Muscle of leg (tissue), 11 donors: ENCODE measurements around the gene DLG2. TPM values are rescaled to one million over a fixed set of nuclear protein-coding genes. Genes with fewer than 3 reads are reported as not detected.

ENCODE experiments used
- DNase-seq: peaks from one replicate; pipeline ENCODE4 v3.0.0; 2013
- H3K27ac ChIP-seq: one replicate; pipeline ENCODE4 v1.5.1; 2013; ENCODE audit warnings: mild to moderate bottlenecking, low read length, control low read depth
- H3K27me3 ChIP-seq: one replicate; pipeline ENCODE4 v1.6.1; 2013; ENCODE audit warnings: low read length; ENCODE audit not compliant: control insufficient read depth, insufficient read depth
- H3K36me3 ChIP-seq: one replicate; pipeline ENCODE4 v1.6.1; 2013; ENCODE audit warnings: low read length; ENCODE audit not compliant: control insufficient read depth, insufficient read depth
- H3K4me1 ChIP-seq: one replicate; pipeline ENCODE4 v1.6.1; 2013; ENCODE audit warnings: low read length; ENCODE audit not compliant: control insufficient read depth, insufficient read depth
- H3K4me3 ChIP-seq: one replicate; pipeline ENCODE4 v1.5.1; 2013; ENCODE audit warnings: low read length, control low read depth
- H3K9me3 ChIP-seq: replicated peaks from 2 replicates; pipeline ENCODE4 v1.6.1; 2013; ENCODE audit warnings: low read depth, low read length; ENCODE audit not compliant: control insufficient read depth
- WGBS: methylation state at CpG from one replicate; pipeline ENCODE4 v1.1.5; 2013; ENCODE audit warnings: missing lambda C conversion rate; ENCODE audit not compliant: insufficient coverage; 5-methylcytosine and 5-hydroxymethylcytosine counted together
- polyA plus RNA-seq, 8 donors: library from polyadenylated mRNA; unstranded; fragments of 120-200 nt; gene quantifications; one replicate each; pipeline versions ENCODE4 v1.2.1 to v1.2.3, GENCODE V29; 2013; ENCODE audit warnings: inconsistent platforms in 1 of 8, low replicate concordance in 1 of 8; ENCODE audit not compliant: insufficient read length in 8 of 8, insufficient read depth in 1 of 8
- total RNA-seq: library from RNA; stranded (reverse); fragments of 120-200 nt; gene quantifications from one replicate; pipeline ENCODE4 v1.2.4, GENCODE V29; 2013

The DLG2 gene
- total and polyA plus RNA-seq, 9 donors: 6.4 to 19.3 (median 11.0) TPM

GRCh38 chr11:85088286-85088685 lies 538.9 kb downstream of the DLG2 start:
- Histone ChIP-seq H3K9me3 (no peaks in the 10 kb centered on the region), H3K36me3 (no peaks in the 10 kb centered on the region), H3K27ac (no peak overlapping the region), H3K4me3 (no peak overlapping the region), H3K27me3 (no peaks in the 10 kb centered on the region), H3K4me1 (no peaks in the 10 kb centered on the region)
- no peak for DNase-seq
- no CpG with 5 or more reads among the region's 3 CpGs for WGBS

DNA sequence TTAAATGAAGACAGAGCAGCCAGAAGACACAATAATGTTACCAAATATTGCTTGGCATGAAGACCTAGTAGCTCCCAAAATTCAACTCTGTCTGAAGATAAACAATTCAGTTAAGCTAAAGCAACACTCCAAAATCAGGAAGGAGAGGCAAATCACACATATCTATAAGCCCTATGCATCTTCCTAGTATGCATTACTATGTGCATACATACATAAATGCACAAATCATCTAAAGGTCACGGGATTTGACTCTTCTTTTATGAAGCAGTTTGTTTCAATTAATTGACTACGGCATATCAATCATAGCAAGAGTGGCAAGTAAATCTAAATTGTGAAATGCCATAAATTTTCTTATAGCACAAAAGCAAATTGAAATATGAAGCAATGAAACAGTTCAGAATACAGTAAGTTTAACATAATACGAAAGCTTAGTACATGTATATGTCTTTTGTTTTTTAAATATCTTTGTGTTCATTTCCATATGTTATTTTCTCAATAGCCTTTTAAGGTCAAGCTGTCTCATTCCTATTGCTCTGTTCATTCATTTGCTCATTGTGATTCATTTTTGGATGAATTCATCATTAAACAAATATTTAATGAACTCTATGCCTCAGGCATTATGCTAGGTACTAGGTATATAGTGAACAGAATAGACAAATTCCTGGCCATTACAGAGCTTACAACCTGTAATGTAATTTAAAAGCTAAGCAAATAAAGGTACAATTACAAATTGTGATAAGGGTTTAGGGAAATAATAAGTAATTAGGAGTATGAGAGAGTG lies 540.5 kb downstream of the DLG2 start:
- no peaks in the 10 kb centered on the region for H3K36me3 ChIP-seq
- no peak for DNase-seq
- WGBS: no CpG with 5 or more reads among the region's 3 CpGs
- H3K9me3 ChIP-seq: no peaks in the 10 kb centered on the region
- H3K27me3 ChIP-seq: no peaks in the 10 kb centered on the region
- no peak overlapping the region for H3K4me3 ChIP-seq
- no peak overlapping the region for H3K27ac ChIP-seq
- no peaks in the 10 kb centered on the region for H3K4me1 ChIP-seq

DNA sequence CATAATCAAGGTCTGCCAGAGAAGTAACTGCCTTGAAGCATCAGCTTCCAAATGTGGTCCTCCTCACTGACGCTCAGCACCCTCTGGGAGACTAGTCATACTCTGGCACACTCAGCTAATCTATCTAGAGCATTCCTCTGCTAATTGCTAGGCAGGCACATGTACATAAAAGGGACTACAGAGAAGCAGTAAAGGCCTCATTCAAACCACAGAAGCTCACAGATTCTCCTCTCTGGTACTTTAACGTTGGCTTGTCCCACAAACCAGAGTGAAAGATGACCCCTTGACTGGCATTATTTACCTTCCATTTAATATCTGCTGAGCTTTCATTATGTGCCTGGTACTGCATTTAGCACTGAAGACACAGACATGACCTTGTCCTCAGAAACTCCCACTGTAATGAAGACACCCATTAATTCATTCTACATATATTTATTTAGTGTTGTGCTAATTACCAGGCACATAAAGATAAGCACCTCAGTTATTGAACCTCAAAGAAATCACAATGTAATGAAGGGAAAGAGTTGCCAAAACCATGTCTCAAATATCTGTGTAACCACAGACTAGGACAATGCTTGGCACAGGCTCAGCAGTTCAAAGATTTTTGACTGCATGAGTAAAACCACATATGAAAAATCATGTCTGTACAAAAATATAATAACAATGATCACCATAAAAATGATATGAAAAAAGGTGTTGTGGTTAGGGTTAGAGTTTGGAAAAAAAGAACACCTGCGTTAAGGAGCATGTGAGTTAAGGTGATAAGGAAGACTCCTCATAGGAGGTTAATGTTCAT lies 550.4 kb downstream of the DLG2 start:
- Histone ChIP-seq H3K4me3 (no peak overlapping the region), H3K4me1 (peaks cover 3% of the 10 kb centered on the region), H3K27ac (no peak overlapping the region), H3K27me3 (no peaks in the 10 kb centered on the region), H3K9me3 (no peaks in the 10 kb centered on the region), H3K36me3 (no peaks in the 10 kb centered on the region)
- WGBS: 23% methylated on average over 2 of the region's 3 CpGs
- peak; percentile 2 for DNase-seq

DNA sequence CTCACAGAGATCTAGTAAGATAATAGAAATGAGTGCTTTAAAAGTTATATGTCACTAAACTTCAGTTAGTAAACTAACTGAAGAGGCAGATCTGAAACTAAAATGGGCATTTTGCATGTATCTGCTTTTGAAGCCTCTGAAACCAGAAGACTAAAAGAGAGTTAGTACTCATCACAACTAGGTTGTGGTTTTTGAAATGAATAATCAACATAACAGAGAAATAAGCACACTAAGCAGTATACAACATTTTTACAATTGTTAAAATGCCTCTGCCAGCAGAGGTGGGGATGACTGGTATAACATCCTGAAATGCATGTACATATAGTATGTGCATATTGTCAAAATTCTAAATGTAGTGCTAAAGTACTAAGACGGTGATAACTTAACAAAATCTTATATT lies 564.5 kb downstream of the DLG2 start:
- Histone ChIP-seq H3K36me3 (no peaks in the 10 kb centered on the region), H3K27ac (no peak overlapping the region), H3K4me1 (no peaks in the 10 kb centered on the region), H3K4me3 (no peak overlapping the region), H3K9me3 (no peaks in the 10 kb centered on the region), H3K27me3 (no peaks in the 10 kb centered on the region)
- no peak for DNase-seq
- WGBS: no CpG with 5 or more reads among the region's 1 CpG

GRCh38 chr11:85052636-85053035 lies 574.5 kb downstream of the DLG2 start:
- H3K27me3 ChIP-seq: no peaks in the 10 kb centered on the region
- no CpG with 5 or more reads among the region's 3 CpGs for WGBS
- no peaks in the 10 kb centered on the region for H3K4me1 ChIP-seq
- no peak overlapping the region for H3K4me3 ChIP-seq
- no peaks in the 10 kb centered on the region for H3K9me3 ChIP-seq
- DNase-seq: no peak
- H3K36me3 ChIP-seq: no peaks in the 10 kb centered on the region
- H3K27ac ChIP-seq: no peak overlapping the region

GRCh38 chr11:85048801-85049200 lies 578.3 kb downstream of the DLG2 start:
- no CpG with 5 or more reads among the region's 3 CpGs for WGBS
- H3K9me3 ChIP-seq: no peaks in the 10 kb centered on the region
- H3K4me3 ChIP-seq: no peak overlapping the region
- H3K27ac ChIP-seq: no peak overlapping the region
- no peak for DNase-seq
- no peaks in the 10 kb centered on the region for H3K36me3 ChIP-seq
- no peaks in the 10 kb centered on the region for H3K27me3 ChIP-seq
- no peaks in the 10 kb centered on the region for H3K4me1 ChIP-seq

DNA sequence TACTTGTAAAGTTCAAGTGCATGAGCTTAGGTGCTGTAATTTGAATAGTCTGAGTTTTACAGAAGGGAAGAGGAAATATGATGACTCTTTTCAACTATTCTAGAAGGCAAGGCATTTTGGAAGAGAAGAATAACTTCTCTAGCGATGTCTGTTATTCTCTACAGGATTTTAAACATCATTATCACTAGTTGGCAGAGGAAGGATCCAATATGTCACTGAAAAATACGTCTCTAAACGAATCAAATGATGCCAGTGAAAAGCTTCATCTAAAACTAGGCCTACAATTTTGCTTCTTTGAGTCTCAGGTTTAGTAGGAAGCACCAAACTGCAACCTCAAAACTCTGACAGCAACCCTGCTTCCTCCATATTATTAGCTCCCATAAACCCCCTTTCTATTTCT lies 581.4 kb downstream of the DLG2 start:
- Histone ChIP-seq H3K4me3 (no peak overlapping the region), H3K27ac (no peak overlapping the region), H3K36me3 (no peaks in the 10 kb centered on the region), H3K27me3 (no peaks in the 10 kb centered on the region), H3K4me1 (no peaks in the 10 kb centered on the region), H3K9me3 (no peaks in the 10 kb centered on the region)
- no peak for DNase-seq
- no CpG with 5 or more reads among the region's 3 CpGs for WGBS

- WGBS: no CpG with 5 or more reads among the region's 3 CpGs
- H3K27ac ChIP-seq: no peak overlapping the region
- H3K9me3 ChIP-seq: no peaks in the 10 kb centered on the region
- peak; percentile 13 for DNase-seq
- H3K4me3 ChIP-seq: no peak overlapping the region
- no peaks in the 10 kb centered on the region for H3K36me3 ChIP-seq
- no peaks in the 10 kb centered on the region for H3K27me3 ChIP-seq
- H3K4me1 ChIP-seq: no peaks in the 10 kb centered on the region
These were observed 582.2 kb downstream of the DLG2 start for GRCh38 chr11:85044911-85045310.

- Histone ChIP-seq H3K36me3 (no peaks in the 10 kb centered on the region), H3K4me3 (no peak overlapping the region), H3K27ac (no peak overlapping the region), H3K27me3 (no peaks in the 10 kb centered on the region), H3K9me3 (no peaks in the 10 kb centered on the region), H3K4me1 (no peaks in the 10 kb centered on the region)
- no peak for DNase-seq
These were observed 584.8 kb downstream of the DLG2 start for GRCh38 chr11:85042361-85042760.

- Histone ChIP-seq H3K4me1 (no peaks in the 10 kb centered on the region), H3K4me3 (no peak overlapping the region), H3K36me3 (no peaks in the 10 kb centered on the region), H3K9me3 (no peaks in the 10 kb centered on the region), H3K27ac (no peak overlapping the region), H3K27me3 (no peaks in the 10 kb centered on the region)
- no peak for DNase-seq
- no CpG with 5 or more reads among the region's 2 CpGs for WGBS
These were observed 587.0 kb downstream of the DLG2 start for GRCh38 chr11:85040166-85040565.
